IPS-20b (cell line): ENCODE measurements around the gene NR6A1.
A peak's percentile ranks its signal among the peaks of the same experiment; 100 is the strongest.

Experiments
- H3K27ac ChIP-seq: one replicate; pipeline ENCODE4 v1.5.1; 2013; ENCODE audit warnings: low read length
- H3K27me3 ChIP-seq: 2 replicates; pipeline ENCODE4 v1.6.1; 2013; ENCODE audit warnings: mild to moderate bottlenecking, low read length, inconsistent platforms; ENCODE audit not compliant: insufficient read depth
- H3K36me3 ChIP-seq: 2 replicates; pipeline ENCODE4 v1.6.1; 2013; ENCODE audit warnings: low read depth, mild to moderate bottlenecking, inconsistent platforms, low read length, moderate library complexity; ENCODE audit not compliant: insufficient read depth
- H3K4me1 ChIP-seq: 2 replicates; pipeline ENCODE4 v1.6.1; 2013; ENCODE audit warnings: mild to moderate bottlenecking, control low read depth, inconsistent platforms, low read length, moderate library complexity; ENCODE audit not compliant: insufficient read depth
- H3K4me3 ChIP-seq: 2 replicates; pipeline ENCODE4 v1.5.1; 2013; ENCODE audit warnings: mild to moderate bottlenecking, low read length, inconsistent platforms
- H3K9ac ChIP-seq: 2 replicates; pipeline ENCODE4 v1.6.1; 2013; ENCODE audit warnings: low read depth, mild to moderate bottlenecking, inconsistent platforms, low read length, moderate library complexity
- H3K9me3 ChIP-seq: 2 replicates; pipeline ENCODE4 v1.6.1; 2013; ENCODE audit warnings: mild to moderate bottlenecking, low read depth, low read length, inconsistent platforms; ENCODE audit not compliant: insufficient read depth

NR6A1 gene

GRCh38 chr9:124517600-124517999, 253.5 kb downstream of the NR6A1 start:
- Histone ChIP-seq H3K36me3 (peaks cover 33% of the 10 kb centered on the region), H3K4me3 (no peak overlapping the region), H3K9me3 (no peaks in the 10 kb centered on the region), H3K27ac (no peak overlapping the region), H3K27me3 (no peaks in the 10 kb centered on the region), H3K4me1 (no peaks in the 10 kb centered on the region), H3K9ac (no peak overlapping the region)

GRCh38 chr9:124514874-124515273, 256.2 kb downstream of the NR6A1 start:
- no peaks in the 10 kb centered on the region for H3K27me3 ChIP-seq
- H3K4me1 ChIP-seq = peaks cover 3% of the 10 kb centered on the region; the same call in 1 of the 2 replicates

GRCh38 chr9:124514125-124514524, 257.0 kb downstream of the NR6A1 start:
- Histone ChIP-seq H3K9ac (no peak overlapping the region), H3K4me1 (peaks cover 3% of the 10 kb centered on the region; the same call in 1 of the 2 replicates), H3K4me3 (no peak overlapping the region), H3K27ac (no peak overlapping the region), H3K9me3 (no peaks in the 10 kb centered on the region), H3K27me3 (no peaks in the 10 kb centered on the region), H3K36me3 (peaks cover 4% of the 10 kb centered on the region; the same call in 1 of the 2 replicates)

More at GRCh38 chr9:124514874-124515273, 256.2 kb downstream of the NR6A1 start:
- Histone ChIP-seq H3K27ac (no peak overlapping the region), H3K9ac (no peak overlapping the region), H3K4me3 (no peak overlapping the region), H3K36me3 (peaks cover 8% of the 10 kb centered on the region; the same call in 1 of the 2 replicates), H3K9me3 (no peaks in the 10 kb centered on the region)

- H3K27me3 ChIP-seq = no peaks in the 10 kb centered on the region
- H3K4me3 ChIP-seq = no peak overlapping the region
- no peak overlapping the region for H3K27ac ChIP-seq
- peaks cover 3% of the 10 kb centered on the region; the same call in 1 of the 2 replicates for H3K4me1 ChIP-seq
- H3K36me3 ChIP-seq = no peaks in the 10 kb centered on the region; the same call in 1 of the 2 replicates
- no peak overlapping the region for H3K9ac ChIP-seq
- H3K9me3 ChIP-seq = no peaks in the 10 kb centered on the region
Measured at GRCh38 chr9:124513376-124513994, 257.6 kb downstream of the NR6A1 start.

- Histone ChIP-seq H3K27me3 (no peaks in the 10 kb centered on the region), H3K36me3 (no peaks in the 10 kb centered on the region; the same call in 1 of the 2 replicates), H3K4me3 (no peak overlapping the region), H3K9ac (no peak overlapping the region), H3K27ac (no peak overlapping the region), H3K9me3 (no peaks in the 10 kb centered on the region), H3K4me1 (peaks cover 3% of the 10 kb centered on the region; the same call in 1 of the 2 replicates)
Measured at GRCh38 chr9:124512806-124513204, 258.3 kb downstream of the NR6A1 start.

- H3K27me3 ChIP-seq = no peaks in the 10 kb centered on the region; the same call in 1 of the 2 replicates
- H3K9me3 ChIP-seq = no peaks in the 10 kb centered on the region
- peak overlapping the region; percentile 29; the same call in 1 of the 2 replicates for H3K9ac ChIP-seq
- H3K4me1 ChIP-seq = peaks cover 3% of the 10 kb centered on the region; the same call in 1 of the 2 replicates
- no peak overlapping the region for H3K4me3 ChIP-seq
- no peaks in the 10 kb centered on the region for H3K36me3 ChIP-seq
- H3K27ac ChIP-seq = no peak overlapping the region
Measured at GRCh38 chr9:124511891-124512805, 259.0 kb downstream of the NR6A1 start.

- Histone ChIP-seq H3K9me3 (no peaks in the 10 kb centered on the region), H3K27me3 (peaks cover 7% of the 10 kb centered on the region), H3K9ac (peak overlapping the region; percentile 29; the same call in 1 of the 2 replicates), H3K36me3 (no peaks in the 10 kb centered on the region), H3K4me3 (no peak overlapping the region), H3K27ac (no peak overlapping the region), H3K4me1 (peaks cover 3% of the 10 kb centered on the region; the same call in 1 of the 2 replicates)
Measured at GRCh38 chr9:124511426-124511840, 259.7 kb downstream of the NR6A1 start.

GRCh38 chr9:124510650-124511425, 260.3 kb downstream of the NR6A1 start:
- Histone ChIP-seq H3K36me3 (no peaks in the 10 kb centered on the region), H3K9me3 (no peaks in the 10 kb centered on the region), H3K9ac (no peak overlapping the region), H3K27ac (no peak overlapping the region), H3K4me1 (peaks cover 3% of the 10 kb centered on the region; the same call in 1 of the 2 replicates), H3K27me3 (peaks cover 13% of the 10 kb centered on the region), H3K4me3 (no peak overlapping the region)

- Histone ChIP-seq H3K27ac (no peak overlapping the region), H3K4me3 (no peak overlapping the region), H3K9ac (no peak overlapping the region), H3K27me3 (peaks cover 40% of the 10 kb centered on the region), H3K4me1 (peaks cover 3% of the 10 kb centered on the region; the same call in 1 of the 2 replicates), H3K36me3 (no peaks in the 10 kb centered on the region), H3K9me3 (no peaks in the 10 kb centered on the region)
Measured at GRCh38 chr9:124507880-124508423, 263.2 kb downstream of the NR6A1 start.

- H3K9me3 ChIP-seq = no peaks in the 10 kb centered on the region
- no peak within 1 kb of the TSS for H3K27ac ChIP-seq
- H3K4me3 ChIP-seq = no peak within 1 kb of the TSS
- H3K36me3 ChIP-seq = no peaks in the 10 kb centered on the region
- H3K4me1 ChIP-seq = peaks cover 3% of the 10 kb centered on the region; the same call in 1 of the 2 replicates
- H3K27me3 ChIP-seq = peaks cover 47% of the 10 kb centered on the region
- no peak within 1 kb of the TSS for H3K9ac ChIP-seq
Measured at GRCh38 chr9:124506931-124507879, 263.9 kb downstream of the NR6A1 start, which contains the start of gene NR5A1. NR5A1 (minus strand) TSS chr9:124507399; CDS start chr9:124503395, 4,004 bp downstream.
